GM12878 (cell line): ENCODE data around the gene CREG2.

Source experiments
- BACH1 ChIP-seq: fragments of 450-650 bp; IDR thresholded peaks from 2 replicates; pipeline ENCODE4 v1.6.1; 2017; ENCODE audit warnings: mild to moderate bottlenecking, borderline replicate concordance
- BHLHE40 ChIP-seq, 2 experiments: fragments of 450-650 bp in 1 of 2; IDR thresholded peaks; 2 replicates each; pipeline ENCODE4 v1.6.1; 2011 to 2017; ENCODE audit warnings: low read depth in 2 of 2, borderline replicate concordance in 1 of 2, improper control_type of control experiment in 1 of 2, low read length in 1 of 2, mild to moderate bottlenecking in 1 of 2
- EP300 ChIP-seq, 2 experiments: fragments of 150-350 bp in 1 of 2; IDR thresholded peaks; 2 replicates each; pipeline ENCODE4 v1.6.1; 2011 to 2012; ENCODE audit warnings: low read depth in 2 of 2, low read length in 2 of 2, borderline replicate concordance in 1 of 2, improper control_type of control experiment in 1 of 2, inconsistent platforms in 1 of 2; ENCODE audit not compliant: control insufficient read depth in 1 of 2
- EZH2 ChIP-seq: IDR thresholded peaks from 2 replicates; pipeline ENCODE4 v1.6.1; 2012; ENCODE audit warnings: low read depth, mild to moderate bottlenecking, control low read depth, inconsistent platforms, low read length, borderline replicate concordance; ENCODE audit not compliant: control insufficient read depth
- IKZF1 ChIP-seq: fragments of 450-650 bp; conservative IDR thresholded peaks from 2 replicates; pipeline ENCODE4 v1.6.1; 2017; ENCODE audit warnings: antibody characterized with exemption, mild to moderate bottlenecking
- JUND ChIP-seq: IDR thresholded peaks from 2 replicates; pipeline ENCODE4 v1.6.1; 2012; ENCODE audit warnings: low read depth, mild to moderate bottlenecking, low read length, improper control_type of control experiment, moderate library complexity
- NBN ChIP-seq: fragments of 450-650 bp; IDR thresholded peaks from 2 replicates; pipeline ENCODE4 v1.6.1; 2016
- POLR2A ChIP-seq: IDR thresholded peaks from 2 replicates; pipeline ENCODE4 v1.6.1; 2011; ENCODE audit warnings: low read depth, mild to moderate bottlenecking, low read length
- TF ChIP-seq, protein P1 (sequence below), 3 experiments: IDR thresholded peaks in 2 of 3; conservative IDR thresholded peaks in 1 of 3; 2 replicates each; pipeline ENCODE4 v1.5.1; 2011; ENCODE audit warnings: low read depth in 3 of 3, low read length in 3 of 3, mild to moderate bottlenecking in 3 of 3, control low read depth in 2 of 3, moderate library complexity in 2 of 3, inconsistent platforms in 1 of 3, mixed read lengths in 1 of 3; ENCODE audit not compliant: control insufficient read depth in 2 of 3, insufficient read depth in 1 of 3; ENCODE audit errors: extremely low read depth in 1 of 3
- TF ChIP-seq, protein P2 (sequence below): fragments of 150-350 bp; IDR thresholded peaks from 2 replicates; pipeline ENCODE4 v1.6.1; 2016; ENCODE audit warnings: low read depth, low read length

DNA sequence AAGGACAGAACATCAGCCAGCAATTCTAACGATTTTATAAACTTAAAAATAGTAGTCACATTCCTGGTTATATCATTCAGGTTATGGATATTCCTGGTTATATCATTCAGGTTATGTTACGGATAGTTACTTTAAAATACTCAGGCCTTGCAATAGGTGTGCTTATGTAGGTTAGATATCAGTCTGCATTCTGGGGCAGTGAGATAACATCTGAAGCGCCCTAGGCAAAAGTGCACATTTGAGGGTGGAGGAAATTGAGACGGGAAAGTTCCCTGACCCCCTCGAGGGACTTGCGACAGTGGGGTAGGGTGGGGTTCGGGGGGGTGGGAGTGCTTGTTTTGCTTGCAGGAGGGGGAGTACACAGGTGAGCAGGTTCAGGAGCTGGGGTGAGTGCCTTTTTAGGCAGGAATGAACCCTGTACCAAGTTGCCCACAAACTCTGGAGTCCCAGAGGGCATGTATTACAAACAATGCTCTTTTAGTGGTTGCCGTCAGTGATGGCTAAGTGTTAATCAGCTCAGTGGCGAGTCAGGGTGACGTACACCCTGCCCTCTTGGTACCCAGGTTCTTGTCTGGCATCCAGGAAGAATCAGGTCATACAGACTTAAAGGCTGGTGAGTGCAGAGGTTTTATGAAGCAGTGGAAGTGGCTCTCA lies 31.8 kb downstream of the CREG2 start:
- TF ChIP-seq BHLHE40 (IDR thresholded peaks at IDR 0.05; ENCODE audit: borderline replicate concordance in 1 of 2, low read depth in 2 of 2, low read length in 1 of 2): no peak
- no peak for TF ChIP-seq POLR2A
- TF ChIP-seq, protein P1, sequence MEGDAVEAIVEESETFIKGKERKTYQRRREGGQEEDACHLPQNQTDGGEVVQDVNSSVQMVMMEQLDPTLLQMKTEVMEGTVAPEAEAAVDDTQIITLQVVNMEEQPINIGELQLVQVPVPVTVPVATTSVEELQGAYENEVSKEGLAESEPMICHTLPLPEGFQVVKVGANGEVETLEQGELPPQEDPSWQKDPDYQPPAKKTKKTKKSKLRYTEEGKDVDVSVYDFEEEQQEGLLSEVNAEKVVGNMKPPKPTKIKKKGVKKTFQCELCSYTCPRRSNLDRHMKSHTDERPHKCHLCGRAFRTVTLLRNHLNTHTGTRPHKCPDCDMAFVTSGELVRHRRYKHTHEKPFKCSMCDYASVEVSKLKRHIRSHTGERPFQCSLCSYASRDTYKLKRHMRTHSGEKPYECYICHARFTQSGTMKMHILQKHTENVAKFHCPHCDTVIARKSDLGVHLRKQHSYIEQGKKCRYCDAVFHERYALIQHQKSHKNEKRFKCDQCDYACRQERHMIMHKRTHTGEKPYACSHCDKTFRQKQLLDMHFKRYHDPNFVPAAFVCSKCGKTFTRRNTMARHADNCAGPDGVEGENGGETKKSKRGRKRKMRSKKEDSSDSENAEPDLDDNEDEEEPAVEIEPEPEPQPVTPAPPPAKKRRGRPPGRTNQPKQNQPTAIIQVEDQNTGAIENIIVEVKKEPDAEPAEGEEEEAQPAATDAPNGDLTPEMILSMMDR (IDR thresholded peaks at IDR 0.05 in 2 of 3, conservative IDR thresholded peaks at IDR 0.05 in 1 of 3; ENCODE audit: control insufficient read depth in 2 of 3, extremely low read depth in 1 of 3, insufficient read depth in 1 of 3, low read depth in 3 of 3, low read length in 3 of 3): no peak
- no peak for TF ChIP-seq IKZF1
- no peak for TF ChIP-seq BACH1
- TF ChIP-seq EZH2: no peak
- TF ChIP-seq JUND: no peak
- TF ChIP-seq, protein P2, sequence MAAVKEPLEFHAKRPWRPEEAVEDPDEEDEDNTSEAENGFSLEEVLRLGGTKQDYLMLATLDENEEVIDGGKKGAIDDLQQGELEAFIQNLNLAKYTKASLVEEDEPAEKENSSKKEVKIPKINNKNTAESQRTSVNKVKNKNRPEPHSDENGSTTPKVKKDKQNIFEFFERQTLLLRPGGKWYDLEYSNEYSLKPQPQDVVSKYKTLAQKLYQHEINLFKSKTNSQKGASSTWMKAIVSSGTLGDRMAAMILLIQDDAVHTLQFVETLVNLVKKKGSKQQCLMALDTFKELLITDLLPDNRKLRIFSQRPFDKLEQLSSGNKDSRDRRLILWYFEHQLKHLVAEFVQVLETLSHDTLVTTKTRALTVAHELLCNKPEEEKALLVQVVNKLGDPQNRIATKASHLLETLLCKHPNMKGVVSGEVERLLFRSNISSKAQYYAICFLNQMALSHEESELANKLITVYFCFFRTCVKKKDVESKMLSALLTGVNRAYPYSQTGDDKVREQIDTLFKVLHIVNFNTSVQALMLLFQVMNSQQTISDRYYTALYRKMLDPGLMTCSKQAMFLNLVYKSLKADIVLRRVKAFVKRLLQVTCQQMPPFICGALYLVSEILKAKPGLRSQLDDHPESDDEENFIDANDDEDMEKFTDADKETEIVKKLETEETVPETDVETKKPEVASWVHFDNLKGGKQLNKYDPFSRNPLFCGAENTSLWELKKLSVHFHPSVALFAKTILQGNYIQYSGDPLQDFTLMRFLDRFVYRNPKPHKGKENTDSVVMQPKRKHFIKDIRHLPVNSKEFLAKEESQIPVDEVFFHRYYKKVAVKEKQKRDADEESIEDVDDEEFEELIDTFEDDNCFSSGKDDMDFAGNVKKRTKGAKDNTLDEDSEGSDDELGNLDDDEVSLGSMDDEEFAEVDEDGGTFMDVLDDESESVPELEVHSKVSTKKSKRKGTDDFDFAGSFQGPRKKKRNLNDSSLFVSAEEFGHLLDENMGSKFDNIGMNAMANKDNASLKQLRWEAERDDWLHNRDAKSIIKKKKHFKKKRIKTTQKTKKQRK: no peak
- no peak for TF ChIP-seq NBN
- no peak for TF ChIP-seq EP300 (IDR thresholded peaks at IDR 0.05; ENCODE audit: borderline replicate concordance in 1 of 2, control insufficient read depth in 1 of 2, low read depth in 2 of 2, low read length in 2 of 2)
